Measurements from ENCODE around the gene TMEM126A.
"Not testable (repeated sequence)": the region's sequence is repeated elsewhere in the genome, so short reads cannot be mapped to it uniquely, and the experiment has no call there.

TMEM126A gene

DNA sequence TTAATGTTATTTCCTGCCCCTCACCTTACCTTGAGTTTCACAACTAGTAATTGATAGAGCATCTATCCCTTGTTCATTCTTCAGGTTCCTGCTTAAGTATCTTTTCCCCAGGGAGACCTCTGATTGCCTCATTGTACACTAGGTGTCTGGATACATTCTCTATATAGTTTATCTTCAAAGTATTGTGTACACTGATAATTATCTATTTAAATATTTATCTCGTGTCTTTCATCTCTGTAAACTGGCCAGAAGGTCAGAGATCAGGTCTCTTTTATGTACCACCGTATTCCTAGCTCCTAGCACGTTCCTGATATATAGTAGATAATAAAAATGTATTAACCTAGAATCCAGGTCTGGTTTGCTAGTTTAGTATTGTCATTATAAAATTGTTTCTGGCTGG lies 13.0 kb upstream of the TMEM126A start:
- ChIA-PET CTCF (no interaction called here), POLR2A (interaction anchor here (4.0 kb wide), 1 partner anchor 13 kb away, joined by 20 read pairs; the partner anchor contains the start of gene TMEM126A)
- TF ChIP-seq PKNOX1 (IDR thresholded peaks at IDR 0.05) (no peak), FOXA1 (IDR thresholded peaks at IDR 0.05) (no peak), TARDBP (IDR thresholded peaks at IDR 0.05) (no peak), FOXK2 (IDR thresholded peaks at IDR 0.05) (no peak), ZNF384 (IDR thresholded peaks at IDR 0.05) (no peak), BHLHE40 (IDR thresholded peaks at IDR 0.05; ENCODE audit: borderline replicate concordance) (no peak), ARNT (IDR thresholded peaks at IDR 0.05) (no peak), FOXM1 (IDR thresholded peaks at IDR 0.05; ENCODE audit: borderline replicate concordance) (no peak), CTBP1 (IDR thresholded peaks at IDR 0.05; ENCODE audit: borderline replicate concordance) (no peak), SUZ12 (IDR thresholded peaks at IDR 0.05) (no peak), HDGF (IDR thresholded peaks at IDR 0.05; ENCODE audit: borderline replicate concordance) (no peak), SP1 (IDR thresholded peaks at IDR 0.05) (no peak), L3MBTL2 (conservative IDR thresholded peaks at IDR 0.05) (no peak), LEF1 (IDR thresholded peaks at IDR 0.05; ENCODE audit: borderline replicate concordance) (no peak), ELF4 (IDR thresholded peaks at IDR 0.05) (no peak), NFRKB (IDR thresholded peaks at IDR 0.05) (no peak)
- no peak for DNase-seq (ENCODE audit: extremely low spot score)

DNA sequence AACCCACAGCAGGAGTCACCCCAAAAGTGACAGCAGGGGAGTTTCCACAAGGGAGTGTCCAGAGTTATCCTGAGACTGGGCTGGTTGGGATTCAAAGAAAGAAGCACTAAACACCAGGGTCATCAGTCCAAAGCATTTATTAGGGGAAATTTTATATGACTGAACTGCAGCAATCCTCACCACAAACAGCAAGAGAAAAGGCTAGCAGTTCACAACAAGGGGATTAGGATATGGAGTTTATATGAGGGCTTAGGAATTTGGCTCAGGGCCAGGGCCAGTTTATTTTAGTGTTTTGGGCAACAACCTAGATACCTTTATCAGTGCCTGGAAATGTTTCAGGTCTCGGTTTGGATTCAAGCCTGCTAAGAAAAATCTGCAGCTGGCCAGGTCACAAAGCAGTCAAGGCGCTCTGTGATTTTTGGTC lies 4.6 kb upstream of the TMEM126A start:
- POLR2A ChIA-PET: no interaction called here
- CTCF ChIA-PET: no interaction called here
- DNase-seq (ENCODE audit: extremely low spot score): no peak
- TF ChIP-seq FOXK2 (IDR thresholded peaks at IDR 0.05): no peak
- no peak for TF ChIP-seq ZNF384 (IDR thresholded peaks at IDR 0.05)
- TF ChIP-seq HDGF (IDR thresholded peaks at IDR 0.05; ENCODE audit: borderline replicate concordance): no peak
- TF ChIP-seq ELF4 (IDR thresholded peaks at IDR 0.05): no peak
- TF ChIP-seq FOXM1 (IDR thresholded peaks at IDR 0.05; ENCODE audit: borderline replicate concordance): no peak
- no peak for TF ChIP-seq L3MBTL2 (conservative IDR thresholded peaks at IDR 0.05)
- no peak for TF ChIP-seq CTBP1 (IDR thresholded peaks at IDR 0.05; ENCODE audit: borderline replicate concordance)
- TF ChIP-seq BHLHE40 (IDR thresholded peaks at IDR 0.05; ENCODE audit: borderline replicate concordance): no peak
- TF ChIP-seq SUZ12 (IDR thresholded peaks at IDR 0.05): no peak
- TF ChIP-seq LEF1 (IDR thresholded peaks at IDR 0.05; ENCODE audit: borderline replicate concordance): no peak
- no peak for TF ChIP-seq NFRKB (IDR thresholded peaks at IDR 0.05)

- POLR2A ChIA-PET: interaction anchor here (1.2 to 3.9 kb wide), 8 partner anchors 9 to 20 kb away, joined by 3 to 41 read pairs (median 10); partner anchors contain the start of genes CREBZF, DLG2 and TMEM126B
- no peak for TF ChIP-seq ELF4 (IDR thresholded peaks at IDR 0.05)
- TF ChIP-seq SP1 (IDR thresholded peaks at IDR 0.05): no peak
- no peak for TF ChIP-seq FOXM1 (IDR thresholded peaks at IDR 0.05; ENCODE audit: borderline replicate concordance)
- TF ChIP-seq BHLHE40 (IDR thresholded peaks at IDR 0.05; ENCODE audit: borderline replicate concordance): no peak
- TF ChIP-seq TARDBP (IDR thresholded peaks at IDR 0.05): no peak
- no peak for TF ChIP-seq LEF1 (IDR thresholded peaks at IDR 0.05; ENCODE audit: borderline replicate concordance)
- no peak for TF ChIP-seq L3MBTL2 (conservative IDR thresholded peaks at IDR 0.05)
- no peak for TF ChIP-seq FOXK2 (IDR thresholded peaks at IDR 0.05)
- TF ChIP-seq NFRKB (IDR thresholded peaks at IDR 0.05): no peak
- TF ChIP-seq ARNT (IDR thresholded peaks at IDR 0.05): no peak
- no peak for TF ChIP-seq PKNOX1 (IDR thresholded peaks at IDR 0.05)
- no peak for TF ChIP-seq HDGF (IDR thresholded peaks at IDR 0.05; ENCODE audit: borderline replicate concordance)
- CTCF ChIA-PET: no interaction called here
- no peak for DNase-seq (ENCODE audit: extremely low spot score)
These were observed 689 bp upstream of the TMEM126A start for GRCh38 chr11:85647078-85647477.

DNA sequence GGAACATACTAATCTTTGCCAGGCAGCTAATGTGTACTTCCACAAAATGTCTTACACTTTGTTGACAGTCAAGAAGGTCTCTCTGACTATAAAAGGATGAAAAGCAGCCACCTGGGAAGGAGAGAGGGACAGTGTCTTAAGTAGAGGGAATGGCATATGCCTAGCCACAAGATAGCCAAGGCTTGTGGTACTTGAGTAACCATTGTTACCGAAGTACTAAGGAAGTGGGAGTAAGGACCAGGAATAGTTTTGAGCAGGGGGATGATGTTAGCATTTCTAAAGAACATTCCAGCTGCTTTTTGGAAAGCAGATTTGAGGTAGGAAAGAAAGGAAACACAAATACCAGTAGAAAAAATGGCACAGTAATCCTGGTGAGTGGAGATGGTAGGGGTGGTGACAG lies 3.4 kb downstream of the TMEM126A start:
- DNase-seq (ENCODE audit: extremely low spot score): no peak
- CTCF ChIA-PET: no interaction called here
- POLR2A ChIA-PET: interaction anchor here (1.0 kb wide), 1 partner anchor 14 kb away, joined by 3 read pairs; the partner anchor contains the start of gene CREBZF
- TF ChIP-seq ZNF384 (IDR thresholded peaks at IDR 0.05) (no peak), ELF4 (IDR thresholded peaks at IDR 0.05) (no peak), SP1 (IDR thresholded peaks at IDR 0.05) (no peak), TARDBP (IDR thresholded peaks at IDR 0.05) (no peak), BHLHE40 (IDR thresholded peaks at IDR 0.05; ENCODE audit: borderline replicate concordance) (no peak), FOXM1 (IDR thresholded peaks at IDR 0.05; ENCODE audit: borderline replicate concordance) (no peak)

- ChIA-PET POLR2A (interaction anchor here (1.0 kb wide), 2 partner anchors 8 to 10 kb away, joined by 3 read pairs; no protein-coding TSS in a partner anchor), CTCF (no interaction called here)
- TF ChIP-seq PKNOX1 (IDR thresholded peaks at IDR 0.05): peak; percentile 48; the same call in 1 of the 2 replicates
- TF ChIP-seq ARNT (IDR thresholded peaks at IDR 0.05): no peak
These were observed 5.2 kb downstream of the TMEM126A start for GRCh38 chr11:85652786-85653447.

GRCh38 chr11:85654343-85654742 lies 6.6 kb downstream of the TMEM126A start:
- CTCF ChIA-PET; DNase-seq (ENCODE audit: extremely low spot score): not testable (repeated sequence)
- POLR2A ChIA-PET: interaction anchor here (1.0 kb wide), 2 partner anchors 9 kb away, joined by 3 read pairs; no protein-coding TSS in a partner anchor

More at GRCh38 chr11:85652786-85653447, 5.2 kb downstream of the TMEM126A start:
- no peak for DNase-seq (ENCODE audit: extremely low spot score)
